ENCODE data around the gene FSD1. TPM values are rescaled to one million over a fixed set of nuclear protein-coding genes. Genes with fewer than 3 reads are reported as not detected.

FSD1 gene
- total and polyA plus RNA-seq, 10 donors, result 0.80 to 6.6 (median 2.2) TPM

DNA sequence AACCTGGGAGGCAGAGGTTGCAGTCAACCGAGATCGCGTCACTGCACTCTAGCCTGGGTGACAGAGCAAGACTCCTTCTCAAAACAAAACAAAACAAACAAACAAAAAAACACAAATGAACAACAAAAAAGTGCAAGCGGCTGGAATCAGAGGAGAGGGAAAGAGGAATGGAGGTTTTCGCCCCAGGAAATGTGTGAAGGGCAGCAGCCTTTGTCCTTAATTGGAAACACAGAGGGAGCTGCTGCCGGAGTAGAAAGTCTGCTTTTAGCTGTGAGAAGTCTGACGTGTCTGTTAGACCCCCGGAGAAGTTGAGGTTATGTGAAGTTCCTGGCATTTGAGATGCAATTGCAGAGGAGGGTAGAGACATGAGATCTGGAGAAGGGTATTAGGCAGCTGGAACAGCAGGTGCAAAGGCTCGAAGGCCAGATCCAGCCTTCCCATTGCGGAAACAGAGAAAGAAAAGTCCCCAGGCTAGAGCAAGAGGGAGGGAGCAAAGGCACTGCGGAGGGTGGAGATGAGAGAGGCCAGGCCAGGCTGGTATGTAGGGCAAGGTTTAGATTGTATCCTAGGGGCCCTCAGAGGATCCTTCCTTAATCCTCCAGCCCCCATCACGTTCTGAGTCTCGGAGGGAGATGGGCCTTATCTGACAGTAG is 2.7 kb upstream of the FSD1 start:
- no peak for DNase-seq
- 39 to 50% (median 44%) methylated on average over 13 of the region's 13 CpGs for WGBS, 5 donors
- Histone ChIP-seq H3K4me1 (peaks cover 0 to 26% (median 8%) of the 10 kb centered on the region in 6 donors), H3K27me3 (replicated peaks in 1 of 7) (peaks cover 0 to 39% (median 18%) of the 10 kb centered on the region in 7 donors), H3K4me3 (peak overlapping the region in 2 of 8 donors; percentile 23 to 36), H3K27ac (peak overlapping the region in 4 of 8 donors; percentile 8 to 59 (median 40)), H3K36me3 (no peaks in the 10 kb centered on the region), H3K9me3 (no peaks in the 10 kb centered on the region)
- intact Hi-C loops (cut with DNase I; ENCODE audit: low total_unique reads), result no loop called here
- TF ChIP-seq, protein P1, sequence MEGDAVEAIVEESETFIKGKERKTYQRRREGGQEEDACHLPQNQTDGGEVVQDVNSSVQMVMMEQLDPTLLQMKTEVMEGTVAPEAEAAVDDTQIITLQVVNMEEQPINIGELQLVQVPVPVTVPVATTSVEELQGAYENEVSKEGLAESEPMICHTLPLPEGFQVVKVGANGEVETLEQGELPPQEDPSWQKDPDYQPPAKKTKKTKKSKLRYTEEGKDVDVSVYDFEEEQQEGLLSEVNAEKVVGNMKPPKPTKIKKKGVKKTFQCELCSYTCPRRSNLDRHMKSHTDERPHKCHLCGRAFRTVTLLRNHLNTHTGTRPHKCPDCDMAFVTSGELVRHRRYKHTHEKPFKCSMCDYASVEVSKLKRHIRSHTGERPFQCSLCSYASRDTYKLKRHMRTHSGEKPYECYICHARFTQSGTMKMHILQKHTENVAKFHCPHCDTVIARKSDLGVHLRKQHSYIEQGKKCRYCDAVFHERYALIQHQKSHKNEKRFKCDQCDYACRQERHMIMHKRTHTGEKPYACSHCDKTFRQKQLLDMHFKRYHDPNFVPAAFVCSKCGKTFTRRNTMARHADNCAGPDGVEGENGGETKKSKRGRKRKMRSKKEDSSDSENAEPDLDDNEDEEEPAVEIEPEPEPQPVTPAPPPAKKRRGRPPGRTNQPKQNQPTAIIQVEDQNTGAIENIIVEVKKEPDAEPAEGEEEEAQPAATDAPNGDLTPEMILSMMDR (IDR thresholded peaks at IDR 0.05 in 8 of 11, conservative IDR thresholded peaks at IDR 0.05 in 3 of 11), result no peak
- TF ChIP-seq POLR2AphosphoS5 (IDR thresholded peaks at IDR 0.05) (no peak), POLR2A (IDR thresholded peaks at IDR 0.05) (no peak)

DNA sequence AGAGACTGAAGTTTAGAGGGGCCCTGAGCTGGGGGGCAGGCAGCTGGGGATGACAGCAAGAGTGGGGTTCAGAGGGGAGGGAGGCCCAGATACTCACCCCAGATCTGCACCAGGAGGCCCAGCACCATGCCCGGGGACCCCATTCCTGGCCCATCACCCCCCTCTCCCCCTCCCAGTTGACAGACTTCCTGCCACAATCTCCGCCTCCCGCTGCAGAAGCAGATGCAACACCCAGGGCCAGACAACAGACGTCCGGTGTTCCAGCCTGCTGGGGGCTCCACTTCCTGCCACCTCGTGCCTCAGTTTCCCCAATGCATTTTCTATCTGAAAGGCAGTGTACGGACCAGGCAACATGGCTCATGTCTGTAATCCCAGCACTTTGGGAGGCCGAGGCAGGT is 2.2 kb upstream of the FSD1 start, which contains the start of gene TMIGD2:
Gene TMIGD2 (minus strand): TSS at position 147 of the 398 bp plus-strand sequence. CDS start 4 bp downstream, at position 143.
- Histone ChIP-seq H3K27ac (peak within 1 kb of the TSS in 4 of 8 donors; percentile 8 to 59 (median 40)), H3K4me3 (peak within 1 kb of the TSS in 2 of 8 donors; percentile 23 to 36), H3K36me3 (no peaks in the 10 kb centered on the region), H3K9me3 (no peaks in the 10 kb centered on the region), H3K4me1 (peaks cover 0 to 26% (median 8%) of the 10 kb centered on the region in 6 donors), H3K27me3 (replicated peaks in 1 of 7) (peaks cover 0 to 40% (median 18%) of the 10 kb centered on the region in 7 donors)
- no peak for DNase-seq
- intact Hi-C loops (cut with DNase I; ENCODE audit: low total_unique reads), result no loop called here
- WGBS, 5 donors, result 17 to 33% (median 25%) methylated on average over 4 to 8 of the region's 8 CpGs
- TF ChIP-seq POLR2A (IDR thresholded peaks at IDR 0.05), result no peak
- TF ChIP-seq POLR2AphosphoS5 (IDR thresholded peaks at IDR 0.05), result no peak

DNA sequence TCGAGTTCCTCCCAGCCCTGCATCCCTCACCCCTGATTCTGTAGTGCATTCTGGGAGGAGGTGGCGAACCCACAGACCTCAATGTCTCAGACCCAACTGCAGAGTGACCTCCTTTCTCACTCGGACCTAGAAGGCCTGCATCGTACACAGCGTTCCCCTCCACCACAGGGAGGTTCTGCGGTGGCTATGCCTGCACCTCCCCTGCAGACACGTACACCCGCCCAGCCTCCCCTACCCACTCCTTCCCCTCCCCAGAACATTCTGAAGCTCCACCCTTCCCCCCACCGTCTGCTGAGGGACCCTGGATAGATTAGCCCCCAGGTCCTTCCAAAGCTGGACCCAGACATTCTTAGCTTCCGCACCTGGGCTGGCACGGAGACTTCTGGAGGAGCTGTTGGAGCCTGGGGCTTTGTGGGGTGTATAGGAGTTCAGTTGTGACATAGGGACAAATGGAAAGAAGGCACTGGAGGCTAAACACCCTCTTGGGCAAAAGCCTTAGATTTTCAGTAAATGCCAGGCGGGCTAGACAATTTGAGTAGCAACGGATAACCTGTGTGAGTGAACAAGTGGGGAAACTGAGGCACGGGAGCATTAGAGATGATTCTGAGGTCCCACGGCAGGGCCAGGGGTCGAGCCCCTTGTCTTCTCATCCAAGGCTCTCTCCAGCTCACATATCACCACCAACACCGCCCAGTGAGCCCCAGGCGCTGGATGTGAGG is 420 bp upstream of the FSD1 start:
- peak overlapping the region in 3 of 8 donors; percentile 56 to 59 (median 59) for H3K27ac ChIP-seq
- no peaks in the 10 kb centered on the region for H3K9me3 ChIP-seq
- H3K4me3 ChIP-seq, result peak overlapping the region in 7 of 8 donors; percentile 9 to 71 (median 34)
- TF ChIP-seq, protein P1 (IDR thresholded peaks at IDR 0.05 in 8 of 11, conservative IDR thresholded peaks at IDR 0.05 in 3 of 11), result no peak
- TF ChIP-seq POLR2A (IDR thresholded peaks at IDR 0.05), result no peak
- DNase-seq, result no peak
- no peaks in the 10 kb centered on the region for H3K36me3 ChIP-seq
- peaks cover 0 to 26% (median 8%) of the 10 kb centered on the region in 6 donors for H3K4me1 ChIP-seq
- 46 to 56% (median 53%) methylated on average over 16 to 18 of the region's 18 CpGs for WGBS, 5 donors
- peaks cover 0 to 40% (median 18%) of the 10 kb centered on the region in 7 donors for H3K27me3 ChIP-seq (replicated peaks in 1 of 7)
- intact Hi-C loops (cut with DNase I; ENCODE audit: low total_unique reads), result no loop called here

DNA sequence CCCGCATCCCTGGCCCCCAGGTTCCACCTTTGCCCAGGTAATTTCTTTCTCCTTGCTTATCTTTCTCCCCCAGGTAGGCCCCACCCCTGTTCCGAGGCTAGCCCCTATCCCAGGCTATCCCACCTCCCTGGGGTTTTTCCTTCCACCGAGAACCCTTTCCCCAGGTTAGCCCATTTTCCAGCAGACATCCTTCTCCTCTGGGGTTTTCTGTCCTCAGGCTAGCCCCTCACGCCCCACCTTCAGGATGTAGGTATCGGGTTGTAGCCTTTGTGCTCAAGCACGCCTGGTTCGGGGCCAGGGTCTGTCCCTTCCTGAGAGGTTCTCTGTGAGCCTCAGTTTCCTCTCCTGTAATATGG is 837 bp downstream of the FSD1 start:
- WGBS, 5 donors, result 79 to 90% (median 81%) methylated on average over 7 of the region's 7 CpGs
- Histone ChIP-seq H3K36me3 (no peaks in the 10 kb centered on the region), H3K4me3 (no peak overlapping the region), H3K9me3 (no peaks in the 10 kb centered on the region), H3K27me3 (replicated peaks in 1 of 7) (peaks cover 0 to 40% (median 18%) of the 10 kb centered on the region in 7 donors), H3K27ac (no peak overlapping the region), H3K4me1 (peaks cover 0 to 26% (median 8%) of the 10 kb centered on the region in 6 donors)
- intact Hi-C loops (cut with DNase I; ENCODE audit: low total_unique reads), result no loop called here
- TF ChIP-seq POLR2AphosphoS5 (IDR thresholded peaks at IDR 0.05) (no peak), POLR2A (IDR thresholded peaks at IDR 0.05) (no peak)
- TF ChIP-seq, protein P1 (IDR thresholded peaks at IDR 0.05 in 8 of 11, conservative IDR thresholded peaks at IDR 0.05 in 3 of 11), result no peak
- no peak for DNase-seq

Data from spleen (tissue), 11 donors.